H1 (cell line): ENCODE data around the gene ILK. TPM values are rescaled to one million over a fixed set of nuclear protein-coding genes. Genes with fewer than 3 reads are reported as not detected.

Experiments used
- CTCF ChIA-PET: fragments of 300-600 bp; sonication (Branson Sonifier 250); formaldehyde crosslinking; loops from one replicate; lab custom pipeline; 2021; ENCODE audit not compliant: partially characterized antibody; lab: Charles Lee
- POLR2A ChIA-PET: fragments of 300-600 bp; sonication (Branson Sonifier 250); formaldehyde crosslinking; loops from one replicate; lab custom pipeline; 2021; ENCODE audit warnings: inconsistent platforms; ENCODE audit not compliant: partially characterized antibody; lab: Charles Lee
- DNase-seq, 2 experiments: peaks; one replicate each; pipeline versions ENCODE4 v3.0.0 to v3.0.0-alpha.2; 2010 to 2022; ENCODE audit warnings: low spot score in 2 of 2, low read depth in 1 of 2, mixed read lengths in 1 of 2
- FAIRE-seq: peaks from 2 replicates; lab custom pipeline; 2011; peaks lifted over from hg19 to GRCh38; lab: Jason Lieb, UNC
- H2AFZ ChIP-seq: 2 replicates; pipeline ENCODE4 v1.8.1; 2012; ENCODE audit warnings: low read length, inconsistent platforms
- H2AK5ac ChIP-seq: 2 replicates; pipeline ENCODE4 v1.6.1; 2013; ENCODE audit warnings: low read depth, low read length
- H2BK120ac ChIP-seq: replicated peaks from 2 replicates; pipeline ENCODE3; 2013; ENCODE audit warnings: low read depth, low read length, inconsistent platforms
- H2BK12ac ChIP-seq: 2 replicates; pipeline ENCODE4 v1.6.1; 2013; ENCODE audit warnings: low read depth, low read length
- H2BK15ac ChIP-seq: 2 replicates; pipeline ENCODE4 v1.6.1; 2013; ENCODE audit warnings: low read length
- H2BK20ac ChIP-seq: 2 replicates; pipeline ENCODE4 v1.6.1; 2013; ENCODE audit warnings: low read length
- H2BK5ac ChIP-seq: 2 replicates; pipeline ENCODE4 v1.6.1; 2013; ENCODE audit warnings: low read depth, low read length
- H3K14ac ChIP-seq: 2 replicates; pipeline ENCODE4 v1.6.1; 2013; ENCODE audit warnings: inconsistent platforms; ENCODE audit not compliant: insufficient read length
- H3K18ac ChIP-seq: 2 replicates; pipeline ENCODE4 v1.6.1; 2013; ENCODE audit warnings: low read length; ENCODE audit errors: extremely low read depth
- H3K23ac ChIP-seq: 2 replicates; pipeline ENCODE4 v1.6.1; 2013; ENCODE audit warnings: inconsistent platforms; ENCODE audit not compliant: insufficient read length
- H3K23me2 ChIP-seq: 2 replicates; pipeline ENCODE4 v1.6.1; 2013; ENCODE audit warnings: low read depth, low read length
- H3K27ac ChIP-seq: 2 replicates; pipeline ENCODE4 v1.6.1; 2011; ENCODE audit warnings: low read depth, low read length, inconsistent platforms
- H3K27me3 ChIP-seq, 4 experiments: replicated peaks in 1 of 4; 1 replicate in 1 of 4; 2 replicates in 3 of 4; pipeline versions ENCODE4 v1.6.1 to v1.8.1; 2011 to 2013; ENCODE audit warnings: low read length in 3 of 4, mild to moderate bottlenecking in 3 of 4, inconsistent platforms in 2 of 4, mixed read lengths in 2 of 4, moderate library complexity in 1 of 4; ENCODE audit not compliant: control insufficient read depth in 3 of 4, insufficient read depth in 3 of 4; ENCODE audit errors: extremely low read depth in 1 of 4
- H3K36me3 ChIP-seq, 4 experiments: 2 replicates each; pipeline versions ENCODE4 v1.6.1 to v1.8.1; 2011 to 2013; ENCODE audit warnings: mild to moderate bottlenecking in 4 of 4, low read length in 3 of 4, moderate library complexity in 2 of 4, control low read depth in 1 of 4, inconsistent platforms in 1 of 4; ENCODE audit not compliant: insufficient read depth in 4 of 4, control insufficient read depth in 2 of 4
- H3K4ac ChIP-seq: replicated peaks from 2 replicates; pipeline ENCODE3; 2013; ENCODE audit warnings: low read length, low read depth, mixed read lengths, inconsistent platforms; ENCODE audit not compliant: insufficient read length
- H3K4me1 ChIP-seq, 4 experiments: replicated peaks in 1 of 4; 1 replicate in 1 of 4; 2 replicates in 3 of 4; pipeline versions ENCODE4 v1.6.1 to v1.8.1; 2011 to 2013; ENCODE audit warnings: low read length in 3 of 4, inconsistent platforms in 2 of 4, mixed read lengths in 1 of 4; ENCODE audit not compliant: insufficient read depth in 4 of 4, control insufficient read depth in 3 of 4
- H3K4me2 ChIP-seq, 2 experiments: 2 replicates each; pipeline versions ENCODE4 v1.6.1 to v1.8.1; 2011 to 2013; ENCODE audit warnings: low read depth in 2 of 2, low read length in 2 of 2, control low read depth in 1 of 2, inconsistent platforms in 1 of 2, mild to moderate bottlenecking in 1 of 2; ENCODE audit not compliant: insufficient read depth in 1 of 2
- H3K4me3 ChIP-seq, 4 experiments: fragments of 200-600, 300-600 bp in 1 of 4; sonication (generic), shearing (Covaris generic), sonication (Bioruptor Twin) in 1 of 4; 2 replicates each; pipeline versions ENCODE4 v1.5.1 to v1.8.1; 2011 to 2016; ENCODE audit warnings: low read length in 4 of 4, low read depth in 3 of 4, control low read depth in 2 of 4, inconsistent platforms in 2 of 4, mild to moderate bottlenecking in 2 of 4, mixed read lengths in 1 of 4, moderate library complexity in 1 of 4; ENCODE audit not compliant: insufficient read depth in 2 of 4; ENCODE audit errors: extremely low read depth in 1 of 4
- H3K56ac ChIP-seq: replicated peaks from 2 replicates; pipeline ENCODE3; 2013; ENCODE audit warnings: low read depth, mild to moderate bottlenecking, mixed read lengths, low read length, inconsistent platforms; ENCODE audit not compliant: insufficient read length
- H3K79me1 ChIP-seq: 2 replicates; pipeline ENCODE4 v1.6.1; 2013; ENCODE audit warnings: low read depth, low read length, control low read depth
- H3K79me2 ChIP-seq, 2 experiments: 2 replicates each; pipeline versions ENCODE4 v1.6.1 to v1.8.1; 2012 to 2013; ENCODE audit warnings: low read length in 2 of 2, mild to moderate bottlenecking in 2 of 2, inconsistent platforms in 1 of 2; ENCODE audit not compliant: insufficient read depth in 2 of 2, control insufficient read depth in 1 of 2
- H3K9ac ChIP-seq, 4 experiments: replicated peaks in 1 of 4; 1 replicate in 1 of 4; 2 replicates in 3 of 4; pipeline versions ENCODE4 v1.6.1 to v1.8.1; 2011 to 2013; ENCODE audit warnings: low read depth in 3 of 4, low read length in 3 of 4, control low read depth in 2 of 4, mild to moderate bottlenecking in 2 of 4, moderate library complexity in 2 of 4, inconsistent platforms in 1 of 4; ENCODE audit errors: extremely low read depth in 1 of 4
- H3K9me3 ChIP-seq, 2 experiments: 2 replicates each; pipeline versions ENCODE4 v1.6.1 to v1.8.1; 2012 to 2013; ENCODE audit warnings: mild to moderate bottlenecking in 2 of 2, moderate library complexity in 2 of 2, control low read depth in 1 of 2, inconsistent platforms in 1 of 2, low read depth in 1 of 2, low read length in 1 of 2, mixed read lengths in 1 of 2; ENCODE audit not compliant: insufficient read depth in 2 of 2
- H4K20me1 ChIP-seq, 2 experiments: replicated peaks in 1 of 2; 2 replicates each; pipeline versions ENCODE3 to v1.8.1; 2011 to 2013; ENCODE audit warnings: inconsistent platforms in 2 of 2, low read length in 2 of 2, mild to moderate bottlenecking in 1 of 2; ENCODE audit not compliant: insufficient read depth in 2 of 2, control insufficient read depth in 1 of 2
- H4K5ac ChIP-seq: 2 replicates; pipeline ENCODE4 v1.6.1; 2013; ENCODE audit warnings: low read length, low read depth, mixed read lengths, inconsistent platforms; ENCODE audit not compliant: insufficient read length
- H4K8ac ChIP-seq: 2 replicates; pipeline ENCODE4 v1.8.0; 2013; ENCODE audit warnings: mild to moderate bottlenecking, moderate library complexity, low read length, inconsistent platforms; ENCODE audit not compliant: insufficient read depth; ENCODE audit errors: extremely low read depth
- H4K91ac ChIP-seq: replicated peaks from 2 replicates; pipeline ENCODE3; 2013; ENCODE audit warnings: low read length, mixed read lengths, inconsistent platforms; ENCODE audit not compliant: insufficient read length
- HDAC2 ChIP-seq, 2 experiments: fragments of 300-600 bp in 1 of 2; sonication (generic) in 1 of 2; IDR thresholded peaks; 2 replicates each; pipeline ENCODE4 v1.6.1; 2011 to 2012; ENCODE audit warnings: low read depth in 2 of 2, low read length in 2 of 2, mild to moderate bottlenecking in 2 of 2, moderate library complexity in 2 of 2, borderline replicate concordance in 1 of 2, inconsistent platforms in 1 of 2
- WGBS, 2 experiments: shearing (Covaris generic) in 1 of 2; methylation state at CpG; one replicate each; pipeline versions ENCODE4 v1.1.6 to v1.1.7; 2013 to 2015; ENCODE audit warnings: low lambda C conversion rate in 2 of 2, mixed read lengths in 2 of 2, inconsistent platforms in 1 of 2, low coverage in 1 of 2, missing lambda C conversion rate in 1 of 2; ENCODE audit not compliant: insufficient replicate concordance in 2 of 2, insufficient coverage in 1 of 2, insufficient read length in 1 of 2; ENCODE audit errors: extremely low coverage in 1 of 2, missing lambda C conversion rate in 1 of 2; 5-methylcytosine and 5-hydroxymethylcytosine counted together
- polyA plus RNA-seq, 7 experiments: library from polyadenylated mRNA; depleted of rRNA in 3 of 7; stranded (reverse) in 5 of 7; unstranded in 2 of 7; fragments of >200 nt in 5 of 7; fragments of 200-250 nt in 2 of 7; gene quantifications; 1 replicate in 5 of 7; 2 replicates in 1 of 7; 4 replicates in 1 of 7; pipeline versions ENCODE4 v1.2.1 to v1.2.3, GENCODE V29; 2011 to 2013; ENCODE audit warnings: missing spikeins in 2 of 7, mixed read lengths in 2 of 7
- total RNA-seq: library from RNA; stranded (reverse); fragmentation: NEBNext Ultra II Directional; extraction: Animal tissue kit (Norgen Biotek cat#: 25700); gene quantifications from 2 replicates; pipeline ENCODE4 v1.2.1, GENCODE V29; 2021

Gene ILK
- total and polyA plus RNA-seq, 2 of the 8 experiments (the other 6 are each of a cell fraction or from before 2014, with no cell fraction given): 91.4 to 132 TPM

DNA sequence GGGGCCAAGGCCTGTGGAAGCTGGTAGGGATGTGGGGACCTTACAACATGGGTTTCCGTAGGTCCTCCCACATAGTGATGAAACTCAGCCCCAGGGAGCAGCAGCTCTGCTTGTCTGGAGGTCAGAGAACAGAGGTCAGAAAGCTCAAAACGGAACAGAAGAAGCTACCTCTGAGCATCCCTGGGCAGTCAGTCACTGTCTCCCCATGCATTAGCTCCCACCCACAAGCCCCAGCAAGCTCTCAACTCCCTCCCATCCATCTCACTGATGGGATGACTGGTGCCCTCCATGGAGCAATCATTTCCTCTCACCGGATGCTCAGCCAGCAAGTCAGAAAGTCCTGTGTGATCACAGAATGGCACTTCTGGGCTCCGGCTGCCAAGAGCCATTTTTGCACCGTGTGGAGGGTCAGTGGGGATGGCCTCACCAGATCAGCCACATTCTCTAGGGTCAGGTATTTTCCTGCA, 13.8 kb downstream of the ILK start:
- no peaks in the 10 kb centered on the region for H3K9me3 ChIP-seq
- H3K27me3 ChIP-seq: no peaks in the 10 kb centered on the region
- H2BK5ac ChIP-seq: no peak overlapping the region
- CTCF ChIA-PET: interaction anchor here (0.7 to 2.6 kb wide), 8 partner anchors 10 to 655 kb away, joined by 3 to 11 read pairs (median 3); partner anchors contain the start of gene ILK
- POLR2A ChIA-PET: interaction anchor here (1.0 to 3.2 kb wide), 3 partner anchors 9 to 217 kb away, joined by 3 to 31 read pairs (median 13); partner anchors contain the start of gene MRPL17
- H3K9ac ChIP-seq: no peak overlapping the region
- H3K4me1 ChIP-seq: peaks cover 0 to 7% (median 4%) of the 10 kb centered on the region in 4 experiments; a peak in 3 of 7 replicates
- H2BK20ac ChIP-seq: no peak overlapping the region
- no peak overlapping the region for H4K8ac ChIP-seq
- H3K79me1 ChIP-seq: no peaks in the 10 kb centered on the region; the same call in none of the 2 replicates
- H2BK15ac ChIP-seq: no peak overlapping the region
- no peak for FAIRE-seq
- H4K20me1 ChIP-seq: no peaks in the 10 kb centered on the region
- no peak for DNase-seq
- 84% methylated on average over 5 of the region's 5 CpGs; no CpG with 5 or more reads in 1 of the 2 experiments for WGBS, 2 experiments
- no peak overlapping the region for H2AK5ac ChIP-seq
- no peak overlapping the region for H2BK120ac ChIP-seq
- H3K56ac ChIP-seq: no peak overlapping the region
- no peak for TF ChIP-seq HDAC2 (IDR thresholded peaks at IDR 0.05; ENCODE audit: borderline replicate concordance in 1 of 2, low read depth in 2 of 2, low read length in 2 of 2)
- TF ChIP-seq, all 59 proteins: peak for 0
- Histone ChIP-seq H3K27ac (no peak overlapping the region), H2BK12ac (no peak overlapping the region), H3K14ac (no peak overlapping the region), H4K5ac (no peak overlapping the region), H3K79me2 (peaks cover 0 to 8% of the 10 kb centered on the region in 2 experiments; a peak in 1 of 4 replicates), H3K23me2 (peaks cover 11% of the 10 kb centered on the region), H3K4ac (no peak overlapping the region), H3K36me3 (peaks cover 0 to 4% (median 2%) of the 10 kb centered on the region in 4 experiments; a peak in 4 of 8 replicates), H3K23ac (no peak overlapping the region), H2AFZ (no peak overlapping the region), H3K4me2 (no peak overlapping the region), H4K91ac (no peak overlapping the region), H3K18ac (no peak overlapping the region), H3K4me3 (no peak overlapping the region)
